Stomach (tissue), 9 donors: ENCODE results near the gene TSC22D1. TPM values are rescaled to one million over a fixed set of nuclear protein-coding genes. Genes with fewer than 3 reads are reported as not detected.

Source experiments
- DNase-seq, 2 donors: peaks; one replicate each; pipeline versions ENCODE4 v3.0.0 to v3.0.0-alpha.2; 2013 to 2019
- H3K27ac ChIP-seq, 5 donors: fragments of 200-600 bp in 4 of 5; sonication (generic) in 4 of 5; one replicate each; pipeline ENCODE4 v1.5.1; 2013 to 2019; ENCODE audit warnings: mild to moderate bottlenecking in 1 of 5, moderate library complexity in 1 of 5
- H3K27me3 ChIP-seq, 3 donors: fragments of 200-600 bp; sonication (generic); one replicate each; pipeline ENCODE4 v1.5.1; 2017 to 2019; ENCODE audit warnings: mixed run types in 1 of 3
- H3K36me3 ChIP-seq, 4 donors: fragments of 200-600 bp; sonication (generic); 1 replicate in 3 of 4; 2 replicates in 1 of 4; pipeline ENCODE4 v1.5.1; 2016 to 2019
- H3K4me1 ChIP-seq, 4 donors: fragments of 200-600 bp; sonication (generic); one replicate each; pipeline ENCODE4 v1.5.1; 2016 to 2019
- H3K4me3 ChIP-seq, 4 donors: fragments of 200-600 bp; sonication (generic) in 3 of 4; one replicate each; pipeline ENCODE4 v1.5.1; 2016 to 2019; ENCODE audit warnings: mild to moderate bottlenecking in 1 of 4
- H3K9me3 ChIP-seq, 4 donors: fragments of 200-600 bp; sonication (generic); one replicate each; pipeline ENCODE4 v1.5.1; 2016 to 2019
- EP300 ChIP-seq: sonication (generic); formaldehyde crosslinking; IDR thresholded peaks from one replicate; pipeline ENCODE4 v1.6.1; 2017; ENCODE audit warnings: antibody characterized with exemption
- POLR2A ChIP-seq, 4 donors: fragments of 450-650 bp; IDR thresholded peaks; one replicate each; pipeline ENCODE4 v1.6.1; 2016; ENCODE audit warnings: antibody characterized with exemption in 4 of 4, control low read depth in 2 of 4, mild to moderate bottlenecking in 1 of 4, moderate library complexity in 1 of 4
- POLR2AphosphoS5 ChIP-seq, 3 donors: sonication (generic); formaldehyde crosslinking; IDR thresholded peaks; one replicate each; pipeline ENCODE4 v1.6.1; 2016; ENCODE audit warnings: antibody characterized with exemption in 3 of 3
- WGBS, 5 donors: extraction: QIAGEN DNeasy Blood & Tissue Kit in 3 of 5; methylation state at CpG; one replicate each; pipeline versions ENCODE4 v1.1.5 to v1.1.7; 2013 to 2018; 5-methylcytosine and 5-hydroxymethylcytosine counted together
- intact Hi-C: fragments of 100-400 bp; cut with DNase I; formaldehyde crosslinking; loops from one replicate; pipeline ENCODE4 v1.15.1; 2023; ENCODE audit warnings: low total_unique reads
- polyA plus RNA-seq, 3 donors: library from polyadenylated mRNA; stranded (reverse); fragments of 200-250 nt; gene quantifications; one replicate each; pipeline ENCODE4 v1.2.3, GENCODE V29; 2013
- total RNA-seq, 5 donors: library from RNA; depleted of rRNA; stranded (reverse); fragments of >200 nt; gene quantifications; one replicate each; pipeline versions ENCODE4 v1.1.0 to v1.2.3, GENCODE V29; 2014 to 2016
- TF ChIP-seq, protein P1 (sequence below), 7 experiments: fragments of 450-650 bp in 4 of 7; fragments of 200-600 bp in 3 of 7; sonication (generic) in 3 of 7; IDR thresholded peaks; one replicate each; pipeline ENCODE4 v1.5.1; 2016 to 2019; ENCODE audit warnings: antibody characterized with exemption in 7 of 7, control low read depth in 2 of 7, mild to moderate bottlenecking in 1 of 7
- donor health status: healthy with polysubstance abuse.
- donor health status: Bipolar disorder and iron deficiency.
- donor health status: healthy.

The TSC22D1 gene
- total and polyA plus RNA-seq, 8 donors = 26.1 to 195 (median 111) TPM

DNA sequence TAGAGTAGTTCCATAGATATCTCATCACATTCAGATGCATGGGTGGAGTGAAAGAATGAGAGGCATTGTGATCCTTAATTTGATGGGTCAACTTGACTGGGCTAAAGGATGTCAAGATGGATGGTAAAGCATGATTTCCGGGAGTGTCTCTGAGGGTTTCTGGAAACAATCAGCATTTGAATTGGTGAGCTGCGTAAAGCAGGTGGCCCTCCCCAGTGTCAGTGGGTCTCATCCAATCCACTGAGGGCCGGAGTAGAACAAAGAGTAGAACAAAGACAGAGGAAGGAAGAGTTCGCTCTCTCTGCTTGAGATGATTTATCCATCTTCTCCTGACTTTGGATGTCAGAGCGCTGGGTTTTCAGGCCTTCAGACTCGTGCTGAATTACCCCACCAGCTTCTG is 159.4 kb downstream of the TSC22D1 start:
- intact Hi-C loops = no loop called here
- Histone ChIP-seq H3K27ac (no peak overlapping the region), H3K4me3 (no peak overlapping the region), H3K36me3 (no peaks in the 10 kb centered on the region), H3K9me3 (no peaks in the 10 kb centered on the region), H3K27me3 (no peaks in the 10 kb centered on the region), H3K4me1 (no peaks in the 10 kb centered on the region)
- 90 to 96% (median 95%) methylated on average over 6 of the region's 6 CpGs for WGBS, 5 donors
- TF ChIP-seq EP300 (no peak), POLR2AphosphoS5 (IDR thresholded peaks at IDR 0.05) (no peak), POLR2A (IDR thresholded peaks at IDR 0.05) (no peak)
- TF ChIP-seq, protein P1, sequence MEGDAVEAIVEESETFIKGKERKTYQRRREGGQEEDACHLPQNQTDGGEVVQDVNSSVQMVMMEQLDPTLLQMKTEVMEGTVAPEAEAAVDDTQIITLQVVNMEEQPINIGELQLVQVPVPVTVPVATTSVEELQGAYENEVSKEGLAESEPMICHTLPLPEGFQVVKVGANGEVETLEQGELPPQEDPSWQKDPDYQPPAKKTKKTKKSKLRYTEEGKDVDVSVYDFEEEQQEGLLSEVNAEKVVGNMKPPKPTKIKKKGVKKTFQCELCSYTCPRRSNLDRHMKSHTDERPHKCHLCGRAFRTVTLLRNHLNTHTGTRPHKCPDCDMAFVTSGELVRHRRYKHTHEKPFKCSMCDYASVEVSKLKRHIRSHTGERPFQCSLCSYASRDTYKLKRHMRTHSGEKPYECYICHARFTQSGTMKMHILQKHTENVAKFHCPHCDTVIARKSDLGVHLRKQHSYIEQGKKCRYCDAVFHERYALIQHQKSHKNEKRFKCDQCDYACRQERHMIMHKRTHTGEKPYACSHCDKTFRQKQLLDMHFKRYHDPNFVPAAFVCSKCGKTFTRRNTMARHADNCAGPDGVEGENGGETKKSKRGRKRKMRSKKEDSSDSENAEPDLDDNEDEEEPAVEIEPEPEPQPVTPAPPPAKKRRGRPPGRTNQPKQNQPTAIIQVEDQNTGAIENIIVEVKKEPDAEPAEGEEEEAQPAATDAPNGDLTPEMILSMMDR (IDR thresholded peaks at IDR 0.05) = no peak
- DNase-seq = no peak

DNA sequence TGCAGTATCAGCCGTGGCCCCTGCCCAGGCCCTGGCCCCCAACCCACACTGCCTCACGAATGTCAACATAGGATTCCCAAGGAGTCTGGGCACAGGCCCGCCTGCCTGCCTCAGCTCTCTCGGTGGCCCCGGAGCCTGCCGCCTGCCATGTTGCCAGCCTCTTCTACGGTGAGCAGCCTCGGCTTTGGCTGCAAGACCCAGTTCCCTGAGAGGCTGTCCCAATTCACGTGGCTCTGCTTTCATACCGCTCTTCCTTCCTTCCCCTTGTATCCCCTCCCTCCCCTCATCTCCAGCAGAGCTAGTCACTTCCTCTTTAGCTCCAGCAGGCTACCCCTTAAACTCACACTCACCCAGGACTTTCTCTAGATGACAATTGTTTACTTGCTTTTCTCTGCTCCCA is 159.8 kb downstream of the TSC22D1 start:
- Histone ChIP-seq H3K9me3 (no peaks in the 10 kb centered on the region), H3K4me1 (no peaks in the 10 kb centered on the region), H3K4me3 (no peak overlapping the region), H3K27me3 (no peaks in the 10 kb centered on the region), H3K27ac (no peak overlapping the region), H3K36me3 (no peaks in the 10 kb centered on the region)
- TF ChIP-seq POLR2A (IDR thresholded peaks at IDR 0.05) (no peak), EP300 (no peak), POLR2AphosphoS5 (IDR thresholded peaks at IDR 0.05) (no peak)
- TF ChIP-seq, protein P1 (IDR thresholded peaks at IDR 0.05) = no peak
- WGBS, 5 donors = 74 to 90% (median 80%) methylated on average over 10 of the region's 10 CpGs
- intact Hi-C loops = no loop called here
- no peak for DNase-seq

DNA sequence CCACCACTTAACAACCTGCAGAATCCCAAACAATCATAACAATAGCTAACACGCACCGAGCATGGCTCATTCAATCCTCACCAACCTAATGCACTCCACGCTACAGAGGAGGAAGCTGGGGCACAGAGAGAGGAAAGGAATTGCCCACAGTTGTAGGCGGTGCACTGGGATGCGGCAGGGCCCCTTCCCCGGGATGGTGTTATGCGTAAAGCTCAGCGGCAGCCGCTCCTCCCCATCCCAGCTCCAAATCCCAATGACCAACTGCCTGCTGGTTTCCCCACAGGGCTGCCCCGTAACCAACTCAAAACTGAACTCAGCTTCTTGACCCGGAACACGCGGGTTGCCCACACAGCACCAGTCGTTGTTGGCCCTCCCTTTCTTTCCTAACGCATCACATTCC is 160.3 kb downstream of the TSC22D1 start:
- TF ChIP-seq POLR2A (IDR thresholded peaks at IDR 0.05) = no peak
- no peak for TF ChIP-seq POLR2AphosphoS5 (IDR thresholded peaks at IDR 0.05)
- TF ChIP-seq, protein P1 (IDR thresholded peaks at IDR 0.05) = no peak
- TF ChIP-seq EP300 = no peak
- H3K4me1 ChIP-seq = no peaks in the 10 kb centered on the region
- 86 to 90% (median 89%) methylated on average over 15 of the region's 15 CpGs for WGBS, 5 donors

DNA sequence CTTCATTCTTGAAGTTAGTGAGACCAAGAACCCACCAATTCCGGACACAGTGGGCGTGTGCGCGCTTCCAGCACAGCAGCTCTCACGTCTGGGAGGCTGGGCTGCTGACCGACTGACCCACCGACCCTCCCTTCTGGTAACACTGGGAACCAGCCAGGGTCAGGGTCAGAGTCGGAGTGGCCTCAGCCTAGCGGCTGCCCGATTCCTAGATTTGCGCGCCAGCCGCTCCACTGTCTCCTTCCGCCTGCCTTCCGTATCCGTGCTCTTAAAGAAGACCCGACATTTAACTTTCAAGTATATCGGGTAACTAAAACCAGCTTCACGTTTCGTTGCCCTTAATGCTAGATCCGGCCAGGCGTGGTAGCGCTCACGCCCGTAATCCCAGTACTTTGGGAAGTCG is 161.4 kb downstream of the TSC22D1 start:
- DNase-seq = no peak
- TF ChIP-seq POLR2AphosphoS5 (IDR thresholded peaks at IDR 0.05) = no peak
- no peak for TF ChIP-seq POLR2A (IDR thresholded peaks at IDR 0.05)
- TF ChIP-seq, protein P1 (IDR thresholded peaks at IDR 0.05) = no peak
- TF ChIP-seq EP300 = no peak
- H3K4me3 ChIP-seq = no peak overlapping the region
- H3K4me1 ChIP-seq = no peaks in the 10 kb centered on the region
- H3K9me3 ChIP-seq = no peaks in the 10 kb centered on the region
- intact Hi-C loops = no loop called here
- H3K27me3 ChIP-seq = no peaks in the 10 kb centered on the region
- whole genome bisulfite sequencing, 5 donors = 91 to 98% (median 95%) methylated on average over 25 to 26 of the region's 26 CpGs
- H3K27ac ChIP-seq = no peak overlapping the region
- no peaks in the 10 kb centered on the region for H3K36me3 ChIP-seq

More for the DNA sequence above, 160.3 kb downstream of the TSC22D1 start:
- H3K4me3 ChIP-seq = no peak overlapping the region
- intact Hi-C loops = no loop called here
- H3K36me3 ChIP-seq = no peaks in the 10 kb centered on the region
- no peak overlapping the region for H3K27ac ChIP-seq
- H3K27me3 ChIP-seq = no peaks in the 10 kb centered on the region
- H3K9me3 ChIP-seq = no peaks in the 10 kb centered on the region
- DNase-seq = no peak
